H1 (cell line): ENCODE data around the gene NHS. TPM values are rescaled to one million over a fixed set of nuclear protein-coding genes. Genes with fewer than 3 reads are reported as not detected.

Source experiments
- CTCF ChIA-PET: fragments of 300-600 bp; sonication (Branson Sonifier 250); formaldehyde crosslinking; loops from one replicate; lab custom pipeline; 2021; ENCODE audit not compliant: partially characterized antibody; lab: Charles Lee
- POLR2A ChIA-PET: fragments of 300-600 bp; sonication (Branson Sonifier 250); formaldehyde crosslinking; loops from one replicate; lab custom pipeline; 2021; ENCODE audit warnings: inconsistent platforms; ENCODE audit not compliant: partially characterized antibody; lab: Charles Lee
- DNase-seq, 2 experiments: peaks; one replicate each; pipeline versions ENCODE4 v3.0.0 to v3.0.0-alpha.2; 2010 to 2022; ENCODE audit warnings: low spot score in 2 of 2, low read depth in 1 of 2, mixed read lengths in 1 of 2
- FAIRE-seq: peaks from 2 replicates; lab custom pipeline; 2011; peaks lifted over from hg19 to GRCh38; lab: Jason Lieb, UNC
- H2AFZ ChIP-seq: 2 replicates; pipeline ENCODE4 v1.8.1; 2012; ENCODE audit warnings: low read length, inconsistent platforms
- H2AK5ac ChIP-seq: 2 replicates; pipeline ENCODE4 v1.6.1; 2013; ENCODE audit warnings: low read depth, low read length
- H2BK120ac ChIP-seq: replicated peaks from 2 replicates; pipeline ENCODE3; 2013; ENCODE audit warnings: low read depth, low read length, inconsistent platforms
- H2BK12ac ChIP-seq: 2 replicates; pipeline ENCODE4 v1.6.1; 2013; ENCODE audit warnings: low read depth, low read length
- H2BK15ac ChIP-seq: 2 replicates; pipeline ENCODE4 v1.6.1; 2013; ENCODE audit warnings: low read length
- H2BK20ac ChIP-seq: 2 replicates; pipeline ENCODE4 v1.6.1; 2013; ENCODE audit warnings: low read length
- H2BK5ac ChIP-seq: 2 replicates; pipeline ENCODE4 v1.6.1; 2013; ENCODE audit warnings: low read depth, low read length
- H3K14ac ChIP-seq: 2 replicates; pipeline ENCODE4 v1.6.1; 2013; ENCODE audit warnings: inconsistent platforms; ENCODE audit not compliant: insufficient read length
- H3K18ac ChIP-seq: 2 replicates; pipeline ENCODE4 v1.6.1; 2013; ENCODE audit warnings: low read length; ENCODE audit errors: extremely low read depth
- H3K23ac ChIP-seq: 2 replicates; pipeline ENCODE4 v1.6.1; 2013; ENCODE audit warnings: inconsistent platforms; ENCODE audit not compliant: insufficient read length
- H3K23me2 ChIP-seq: 2 replicates; pipeline ENCODE4 v1.6.1; 2013; ENCODE audit warnings: low read depth, low read length
- H3K27ac ChIP-seq: 2 replicates; pipeline ENCODE4 v1.6.1; 2011; ENCODE audit warnings: low read depth, low read length, inconsistent platforms
- H3K27me3 ChIP-seq, 4 experiments: replicated peaks in 1 of 4; 1 replicate in 1 of 4; 2 replicates in 3 of 4; pipeline versions ENCODE4 v1.6.1 to v1.8.1; 2011 to 2013; ENCODE audit warnings: low read length in 3 of 4, mild to moderate bottlenecking in 3 of 4, inconsistent platforms in 2 of 4, mixed read lengths in 2 of 4, moderate library complexity in 1 of 4; ENCODE audit not compliant: control insufficient read depth in 3 of 4, insufficient read depth in 3 of 4; ENCODE audit errors: extremely low read depth in 1 of 4
- H3K36me3 ChIP-seq, 4 experiments: 2 replicates each; pipeline versions ENCODE4 v1.6.1 to v1.8.1; 2011 to 2013; ENCODE audit warnings: mild to moderate bottlenecking in 4 of 4, low read length in 3 of 4, moderate library complexity in 2 of 4, control low read depth in 1 of 4, inconsistent platforms in 1 of 4; ENCODE audit not compliant: insufficient read depth in 4 of 4, control insufficient read depth in 2 of 4
- H3K4ac ChIP-seq: replicated peaks from 2 replicates; pipeline ENCODE3; 2013; ENCODE audit warnings: low read length, low read depth, mixed read lengths, inconsistent platforms; ENCODE audit not compliant: insufficient read length
- H3K4me1 ChIP-seq, 4 experiments: replicated peaks in 1 of 4; 1 replicate in 1 of 4; 2 replicates in 3 of 4; pipeline versions ENCODE4 v1.6.1 to v1.8.1; 2011 to 2013; ENCODE audit warnings: low read length in 3 of 4, inconsistent platforms in 2 of 4, mixed read lengths in 1 of 4; ENCODE audit not compliant: insufficient read depth in 4 of 4, control insufficient read depth in 3 of 4
- H3K4me2 ChIP-seq, 2 experiments: 2 replicates each; pipeline versions ENCODE4 v1.6.1 to v1.8.1; 2011 to 2013; ENCODE audit warnings: low read depth in 2 of 2, low read length in 2 of 2, control low read depth in 1 of 2, inconsistent platforms in 1 of 2, mild to moderate bottlenecking in 1 of 2; ENCODE audit not compliant: insufficient read depth in 1 of 2
- H3K4me3 ChIP-seq, 4 experiments: fragments of 200-600, 300-600 bp in 1 of 4; sonication (generic), shearing (Covaris generic), sonication (Bioruptor Twin) in 1 of 4; 2 replicates each; pipeline versions ENCODE4 v1.5.1 to v1.8.1; 2011 to 2016; ENCODE audit warnings: low read length in 4 of 4, low read depth in 3 of 4, control low read depth in 2 of 4, inconsistent platforms in 2 of 4, mild to moderate bottlenecking in 2 of 4, mixed read lengths in 1 of 4, moderate library complexity in 1 of 4; ENCODE audit not compliant: insufficient read depth in 2 of 4; ENCODE audit errors: extremely low read depth in 1 of 4
- H3K56ac ChIP-seq: replicated peaks from 2 replicates; pipeline ENCODE3; 2013; ENCODE audit warnings: low read depth, mild to moderate bottlenecking, mixed read lengths, low read length, inconsistent platforms; ENCODE audit not compliant: insufficient read length
- H3K79me1 ChIP-seq: 2 replicates; pipeline ENCODE4 v1.6.1; 2013; ENCODE audit warnings: low read depth, low read length, control low read depth
- H3K79me2 ChIP-seq, 2 experiments: 2 replicates each; pipeline versions ENCODE4 v1.6.1 to v1.8.1; 2012 to 2013; ENCODE audit warnings: low read length in 2 of 2, mild to moderate bottlenecking in 2 of 2, inconsistent platforms in 1 of 2; ENCODE audit not compliant: insufficient read depth in 2 of 2, control insufficient read depth in 1 of 2
- H3K9ac ChIP-seq, 4 experiments: replicated peaks in 1 of 4; 1 replicate in 1 of 4; 2 replicates in 3 of 4; pipeline versions ENCODE4 v1.6.1 to v1.8.1; 2011 to 2013; ENCODE audit warnings: low read depth in 3 of 4, low read length in 3 of 4, control low read depth in 2 of 4, mild to moderate bottlenecking in 2 of 4, moderate library complexity in 2 of 4, inconsistent platforms in 1 of 4; ENCODE audit errors: extremely low read depth in 1 of 4
- H3K9me3 ChIP-seq, 2 experiments: 2 replicates each; pipeline versions ENCODE4 v1.6.1 to v1.8.1; 2012 to 2013; ENCODE audit warnings: mild to moderate bottlenecking in 2 of 2, moderate library complexity in 2 of 2, control low read depth in 1 of 2, inconsistent platforms in 1 of 2, low read depth in 1 of 2, low read length in 1 of 2, mixed read lengths in 1 of 2; ENCODE audit not compliant: insufficient read depth in 2 of 2
- H4K20me1 ChIP-seq, 2 experiments: replicated peaks in 1 of 2; 2 replicates each; pipeline versions ENCODE3 to v1.8.1; 2011 to 2013; ENCODE audit warnings: inconsistent platforms in 2 of 2, low read length in 2 of 2, mild to moderate bottlenecking in 1 of 2; ENCODE audit not compliant: insufficient read depth in 2 of 2, control insufficient read depth in 1 of 2
- H4K5ac ChIP-seq: 2 replicates; pipeline ENCODE4 v1.6.1; 2013; ENCODE audit warnings: low read length, low read depth, mixed read lengths, inconsistent platforms; ENCODE audit not compliant: insufficient read length
- H4K8ac ChIP-seq: 2 replicates; pipeline ENCODE4 v1.8.0; 2013; ENCODE audit warnings: mild to moderate bottlenecking, moderate library complexity, low read length, inconsistent platforms; ENCODE audit not compliant: insufficient read depth; ENCODE audit errors: extremely low read depth
- H4K91ac ChIP-seq: replicated peaks from 2 replicates; pipeline ENCODE3; 2013; ENCODE audit warnings: low read length, mixed read lengths, inconsistent platforms; ENCODE audit not compliant: insufficient read length
- BRCA1 ChIP-seq: IDR thresholded peaks from 2 replicates; pipeline ENCODE4 v1.6.1; 2012; ENCODE audit warnings: low read depth, low read length, improper control_type of control experiment
- EGR1 ChIP-seq: IDR thresholded peaks from 2 replicates; pipeline ENCODE4 v1.6.1; 2011; ENCODE audit warnings: low read depth, low read length, borderline replicate concordance
- EZH2 ChIP-seq: fragments of 200-600 bp; sonication (generic); IDR thresholded peaks from 2 replicates; pipeline ENCODE4 v1.7.1; 2012; ENCODE audit warnings: low read depth, mild to moderate bottlenecking, moderate library complexity, low read length, inconsistent platforms; ENCODE audit not compliant: severe bottlenecking
- FOSL1 ChIP-seq: IDR thresholded peaks from 2 replicates; pipeline ENCODE4 v1.6.1; 2011; ENCODE audit warnings: mild to moderate bottlenecking, low read depth, low read length, moderate library complexity; ENCODE audit not compliant: insufficient read depth
- RNF2 ChIP-seq: fragments of 200-900, 300-1000 bp; sonication (generic); IDR thresholded peaks from 2 replicates; pipeline ENCODE4 v1.7.1; 2016; ENCODE audit warnings: borderline replicate concordance, low read depth, mild to moderate bottlenecking, antibody characterized with exemption, low read length; ENCODE audit not compliant: poor library complexity, severe bottlenecking; ENCODE audit errors: missing control alignments
- SUZ12 ChIP-seq: fragments of 200-600 bp; sonication (generic); IDR thresholded peaks from 2 replicates; pipeline ENCODE4 v1.6.1; 2012; ENCODE audit warnings: mild to moderate bottlenecking, inconsistent platforms, low read length, moderate library complexity, mixed read lengths
- TEAD4 ChIP-seq: IDR thresholded peaks from 2 replicates; pipeline ENCODE4 v1.6.1; 2012; ENCODE audit warnings: low read depth, low read length, inconsistent platforms, mixed read lengths
- WGBS, 2 experiments: shearing (Covaris generic) in 1 of 2; methylation state at CpG; one replicate each; pipeline versions ENCODE4 v1.1.6 to v1.1.7; 2013 to 2015; ENCODE audit warnings: low lambda C conversion rate in 2 of 2, mixed read lengths in 2 of 2, inconsistent platforms in 1 of 2, low coverage in 1 of 2, missing lambda C conversion rate in 1 of 2; ENCODE audit not compliant: insufficient replicate concordance in 2 of 2, insufficient coverage in 1 of 2, insufficient read length in 1 of 2; ENCODE audit errors: extremely low coverage in 1 of 2, missing lambda C conversion rate in 1 of 2; 5-methylcytosine and 5-hydroxymethylcytosine counted together
- polyA plus RNA-seq, 7 experiments: library from polyadenylated mRNA; depleted of rRNA in 3 of 7; stranded (reverse) in 5 of 7; unstranded in 2 of 7; fragments of >200 nt in 5 of 7; fragments of 200-250 nt in 2 of 7; gene quantifications; 1 replicate in 5 of 7; 2 replicates in 1 of 7; 4 replicates in 1 of 7; pipeline versions ENCODE4 v1.2.1 to v1.2.3, GENCODE V29; 2011 to 2013; ENCODE audit warnings: missing spikeins in 2 of 7, mixed read lengths in 2 of 7
- total RNA-seq: library from RNA; stranded (reverse); fragmentation: NEBNext Ultra II Directional; extraction: Animal tissue kit (Norgen Biotek cat#: 25700); gene quantifications from 2 replicates; pipeline ENCODE4 v1.2.1, GENCODE V29; 2021
- TF ChIP-seq, protein P1 (sequence below): IDR thresholded peaks from 2 replicates; pipeline ENCODE4 v1.6.1; 2012; ENCODE audit warnings: inconsistent platforms

The NHS gene
- total and polyA plus RNA-seq, 2 of the 8 experiments (the other 6 are each of a cell fraction or from before 2014, with no cell fraction given) = 2.2 to 6.7 TPM

DNA sequence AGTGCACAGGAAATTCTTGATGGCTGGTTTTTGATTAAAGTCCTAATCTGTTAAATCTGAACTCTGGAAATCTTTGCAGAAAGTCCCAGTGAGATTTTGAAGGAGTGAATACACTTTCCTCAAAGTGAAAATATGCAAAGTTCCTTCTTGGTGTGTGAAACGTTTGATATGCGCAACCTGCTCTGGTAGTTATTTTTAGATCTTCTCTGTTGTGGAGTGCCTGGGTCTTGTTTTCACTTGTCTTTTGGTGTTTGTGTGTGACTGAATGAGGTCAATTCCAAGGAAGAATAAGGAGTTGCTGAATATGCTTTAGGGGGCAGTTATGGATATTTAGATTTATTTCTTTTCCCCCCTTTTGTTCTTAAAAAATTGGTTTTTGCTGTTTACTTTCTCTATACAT, 404.0 kb downstream of the NHS start:
- Histone ChIP-seq H3K14ac (no peak overlapping the region), H3K4me3 (no peak overlapping the region)
- TF ChIP-seq EGR1 (no peak), TEAD4 (no peak), FOSL1 (no peak), RNF2 (no peak), BRCA1 (no peak), SUZ12 (no peak), EZH2 (no peak)
- TF ChIP-seq, protein P1, sequence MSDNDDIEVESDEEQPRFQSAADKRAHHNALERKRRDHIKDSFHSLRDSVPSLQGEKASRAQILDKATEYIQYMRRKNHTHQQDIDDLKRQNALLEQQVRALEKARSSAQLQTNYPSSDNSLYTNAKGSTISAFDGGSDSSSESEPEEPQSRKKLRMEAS = no peak
- TF ChIP-seq, all 59 proteins: peak for 0
- no peak overlapping the region for H3K4ac ChIP-seq
- ChIA-PET POLR2A (no interaction called here), CTCF (interaction anchor here (1.0 kb wide), 1 partner anchor 28 kb away, joined by 4 read pairs; no protein-coding TSS in a partner anchor)
- no peaks in the 10 kb centered on the region for H3K23me2 ChIP-seq
- no peaks in the 10 kb centered on the region for H3K36me3 ChIP-seq
- no peak overlapping the region for H4K91ac ChIP-seq
- H3K4me2 ChIP-seq = no peak overlapping the region
- H2BK5ac ChIP-seq = no peak overlapping the region
- H2AK5ac ChIP-seq = no peak overlapping the region
- DNase-seq = no peak
- no peak for FAIRE-seq
- H3K27me3 ChIP-seq = no peaks in the 10 kb centered on the region
- no peaks in the 10 kb centered on the region for H3K9me3 ChIP-seq
- no peak overlapping the region for H3K9ac ChIP-seq
- no peaks in the 10 kb centered on the region for H3K79me2 ChIP-seq
- no peak overlapping the region for H3K23ac ChIP-seq
- H2AFZ ChIP-seq = no peak overlapping the region
- no peak overlapping the region for H4K8ac ChIP-seq
- H3K79me1 ChIP-seq = no peaks in the 10 kb centered on the region
- no peak overlapping the region for H2BK15ac ChIP-seq
- WGBS, 2 experiments = 94% methylated on average over 2 of the region's 2 CpGs; no CpG with 5 or more reads in 1 of the 2 experiments
- H2BK20ac ChIP-seq = no peak overlapping the region
- H3K4me1 ChIP-seq = no peaks in the 10 kb centered on the region
- no peak overlapping the region for H2BK12ac ChIP-seq
- no peak overlapping the region for H3K56ac ChIP-seq
- H3K27ac ChIP-seq = no peak overlapping the region
- H2BK120ac ChIP-seq = no peak overlapping the region
- no peak overlapping the region for H4K5ac ChIP-seq
- no peak overlapping the region for H3K18ac ChIP-seq
- no peaks in the 10 kb centered on the region for H4K20me1 ChIP-seq
